Stomach (tissue), 4 donors: Measurements from ENCODE around the gene SERPINA4.

Source experiments
- CTCF ChIP-seq, 7 experiments: fragments of 450-650 bp in 4 of 7; fragments of 200-600 bp in 3 of 7; sonication (generic) in 3 of 7; IDR thresholded peaks; one replicate each; pipeline ENCODE4 v1.5.1; 2016 to 2019; ENCODE audit warnings: antibody characterized with exemption in 7 of 7, control low read depth in 2 of 7, mild to moderate bottlenecking in 1 of 7
- POLR2A ChIP-seq, 4 donors: fragments of 450-650 bp; IDR thresholded peaks; one replicate each; pipeline ENCODE4 v1.6.1; 2016; ENCODE audit warnings: antibody characterized with exemption in 4 of 4, control low read depth in 2 of 4, mild to moderate bottlenecking in 1 of 4, moderate library complexity in 1 of 4

DNA sequence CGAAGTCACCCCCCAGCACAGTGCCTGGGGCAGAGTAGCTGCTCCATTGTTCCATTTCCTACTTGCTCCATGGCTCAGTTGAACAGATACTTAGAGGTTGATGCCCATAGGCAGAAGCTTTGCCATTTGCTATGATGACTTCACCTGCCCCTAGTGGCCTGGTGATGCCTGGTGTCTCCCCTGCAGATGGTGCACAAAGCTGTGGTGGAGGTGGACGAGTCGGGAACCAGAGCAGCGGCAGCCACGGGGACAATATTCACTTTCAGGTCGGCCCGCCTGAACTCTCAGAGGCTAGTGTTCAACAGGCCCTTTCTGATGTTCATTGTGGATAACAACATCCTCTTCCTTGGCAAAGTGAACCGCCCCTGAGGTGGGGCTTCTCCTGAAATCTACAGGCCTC lies 30.6 kb downstream of the SERPINA4 start:
- TF ChIP-seq CTCF (IDR thresholded peaks at IDR 0.05): no peak
- TF ChIP-seq POLR2A (IDR thresholded peaks at IDR 0.05): no peak
